Progenitor cell of endocrine pancreas (in vitro differentiated cells): ENCODE measurements around the gene DHX35. TPM values are rescaled to one million over a fixed set of nuclear protein-coding genes. Genes with fewer than 3 reads are reported as not detected.
A peak's percentile ranks its signal among the peaks of the same experiment; 100 is the strongest.

Source experiments
- DNase-seq: peaks from one replicate; pipeline ENCODE4 v3.0.0; 2021; ENCODE audit warnings: low spot score; ENCODE audit not compliant: unreplicated experiment
- H3K27ac Mint-ChIP-seq: 2 replicates; pipeline ENCODE4 v1.8.0; 2021; ENCODE audit warnings: mild to moderate bottlenecking, moderate library complexity, mixed read lengths
- H3K27me3 Mint-ChIP-seq: 2 replicates; pipeline ENCODE4 v1.8.0; 2021; ENCODE audit warnings: mixed read lengths
- H3K36me3 Mint-ChIP-seq: 2 replicates; pipeline ENCODE4 v1.8.0; 2022; ENCODE audit warnings: mixed read lengths; ENCODE audit not compliant: insufficient read depth
- H3K4me1 Mint-ChIP-seq: 2 replicates; pipeline ENCODE4 v1.8.0; 2021; ENCODE audit warnings: low read depth, mixed read lengths
- H3K4me3 Mint-ChIP-seq: 2 replicates; pipeline ENCODE4 v1.8.0; 2021; ENCODE audit warnings: low read depth, mild to moderate bottlenecking, moderate library complexity, mixed read lengths
- H3K9me3 Mint-ChIP-seq: 2 replicates; pipeline ENCODE4 v1.8.0; 2021; ENCODE audit warnings: low read depth, mixed read lengths
- total RNA-seq: library from RNA; stranded (reverse); gene quantifications from 2 replicates; pipeline ENCODE4 v1.2.1, GENCODE V29; 2021
- TF ChIP-seq, protein P1 (sequence below): fragments of 200-600 bp; sonication (generic); IDR thresholded peaks from one replicate; pipeline ENCODE4 v1.5.0; 2021; ENCODE audit warnings: antibody characterized with exemption, mild to moderate bottlenecking; ENCODE audit not compliant: unreplicated experiment

Gene DHX35
- total RNA-seq, 1 donor from 2014 or later, result 14.4 TPM

GRCh38 chr20:38920411-38920810 lies 41.7 kb upstream of the DHX35 start:
- no peak for DNase-seq
- Mint-ChIP-seq H3K36me3 (no peaks in the 10 kb centered on the region), H3K27me3 (peaks cover 9% of the 10 kb centered on the region), H3K9me3 (peaks cover 4% of the 10 kb centered on the region), H3K27ac (no peak overlapping the region), H3K4me3 (no peak overlapping the region), H3K4me1 (peaks cover 2% of the 10 kb centered on the region)
- TF ChIP-seq, protein P1, sequence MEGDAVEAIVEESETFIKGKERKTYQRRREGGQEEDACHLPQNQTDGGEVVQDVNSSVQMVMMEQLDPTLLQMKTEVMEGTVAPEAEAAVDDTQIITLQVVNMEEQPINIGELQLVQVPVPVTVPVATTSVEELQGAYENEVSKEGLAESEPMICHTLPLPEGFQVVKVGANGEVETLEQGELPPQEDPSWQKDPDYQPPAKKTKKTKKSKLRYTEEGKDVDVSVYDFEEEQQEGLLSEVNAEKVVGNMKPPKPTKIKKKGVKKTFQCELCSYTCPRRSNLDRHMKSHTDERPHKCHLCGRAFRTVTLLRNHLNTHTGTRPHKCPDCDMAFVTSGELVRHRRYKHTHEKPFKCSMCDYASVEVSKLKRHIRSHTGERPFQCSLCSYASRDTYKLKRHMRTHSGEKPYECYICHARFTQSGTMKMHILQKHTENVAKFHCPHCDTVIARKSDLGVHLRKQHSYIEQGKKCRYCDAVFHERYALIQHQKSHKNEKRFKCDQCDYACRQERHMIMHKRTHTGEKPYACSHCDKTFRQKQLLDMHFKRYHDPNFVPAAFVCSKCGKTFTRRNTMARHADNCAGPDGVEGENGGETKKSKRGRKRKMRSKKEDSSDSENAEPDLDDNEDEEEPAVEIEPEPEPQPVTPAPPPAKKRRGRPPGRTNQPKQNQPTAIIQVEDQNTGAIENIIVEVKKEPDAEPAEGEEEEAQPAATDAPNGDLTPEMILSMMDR, result no peak

- H3K9me3 Mint-ChIP-seq, result peaks cover 7% of the 10 kb centered on the region
- H3K27me3 Mint-ChIP-seq, result peaks cover 9% of the 10 kb centered on the region
- DNase-seq, result no peak
- H3K27ac Mint-ChIP-seq, result no peak overlapping the region
- TF ChIP-seq, protein P1, result no peak
- H3K36me3 Mint-ChIP-seq, result no peaks in the 10 kb centered on the region
- peaks cover 2% of the 10 kb centered on the region for H3K4me1 Mint-ChIP-seq
- H3K4me3 Mint-ChIP-seq, result no peak overlapping the region
Observed at GRCh38 chr20:38920851-38921250, 41.3 kb upstream of the DHX35 start.

DNA sequence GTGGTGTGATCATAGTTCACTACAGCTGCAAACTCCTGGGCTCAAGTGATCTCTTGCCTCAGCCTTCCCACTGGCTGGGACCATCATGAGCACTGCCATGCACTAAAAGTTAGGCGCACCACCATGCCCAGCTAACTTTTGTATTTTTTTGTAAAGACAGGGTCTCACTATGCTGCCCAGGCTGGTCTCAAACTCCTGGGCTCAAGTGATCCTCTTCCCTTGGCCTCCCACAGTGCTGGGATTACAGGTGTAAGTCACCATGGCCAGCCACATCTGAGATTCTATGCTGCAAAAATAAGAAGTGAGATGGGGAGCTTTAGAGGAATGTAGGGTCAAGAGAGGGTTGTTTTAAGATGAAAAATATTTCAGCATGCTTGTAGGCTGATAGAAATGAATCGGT lies 37.4 kb upstream of the DHX35 start:
- Mint-ChIP-seq H3K36me3 (no peaks in the 10 kb centered on the region), H3K27me3 (peaks cover 6% of the 10 kb centered on the region), H3K4me1 (peaks cover 9% of the 10 kb centered on the region), H3K27ac (peak overlapping the region; percentile 15), H3K4me3 (no peak overlapping the region), H3K9me3 (peaks cover 7% of the 10 kb centered on the region)
- TF ChIP-seq, protein P1, result no peak
- no peak for DNase-seq

DNA sequence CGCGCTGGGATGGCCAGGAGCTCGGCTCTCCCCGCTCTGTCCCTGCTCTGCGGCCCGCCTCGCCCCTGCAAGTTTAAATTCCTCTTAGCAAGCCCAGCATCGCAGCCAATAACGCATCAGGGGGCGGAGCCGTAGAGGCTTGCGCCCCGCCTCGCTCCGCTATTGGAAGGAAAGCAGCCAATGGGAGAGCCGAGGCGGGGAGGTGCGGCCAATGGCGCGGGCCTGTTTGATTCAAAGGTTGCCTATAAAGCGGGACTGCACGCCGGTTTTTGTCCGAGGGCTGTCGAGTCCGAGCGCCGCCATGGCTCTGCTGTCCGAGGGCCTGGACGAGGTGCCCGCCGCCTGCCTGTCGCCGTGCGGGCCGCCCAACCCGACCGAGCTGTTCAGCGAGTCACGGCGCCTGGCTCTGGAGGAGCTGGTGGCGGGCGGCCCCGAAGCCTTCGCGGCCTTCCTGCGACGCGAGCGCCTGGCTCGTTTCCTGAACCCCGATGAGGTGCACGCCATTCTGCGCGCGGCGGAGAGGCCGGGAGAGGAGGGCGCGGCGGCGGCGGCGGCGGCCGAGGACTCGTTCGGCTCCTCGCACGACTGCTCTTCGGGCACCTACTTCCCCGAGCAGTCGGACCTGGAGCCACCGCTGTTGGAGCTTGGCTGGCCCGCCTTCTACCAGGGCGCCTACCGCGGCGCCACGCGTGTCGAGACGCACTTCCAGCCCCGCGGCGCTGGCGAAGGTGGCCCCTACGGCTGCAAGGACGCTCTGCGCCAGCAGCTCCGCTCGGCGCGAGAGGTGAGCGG lies 35.8 kb upstream of the DHX35 start, which contains the start of gene FAM83D:
Gene FAM83D, plus strand, starts transcription at position 276 of the 792 bp plus-strand sequence. Its CDS starts 26 bp downstream, at position 302.
- H3K27ac Mint-ChIP-seq, result peak within 1 kb of the TSS; percentile 63
- TF ChIP-seq, protein P1, result no peak
- peaks cover 3% of the 10 kb centered on the region for H3K27me3 Mint-ChIP-seq
- peak; percentile 91 for DNase-seq
- H3K4me3 Mint-ChIP-seq, result peak within 1 kb of the TSS; percentile 81
- no peaks in the 10 kb centered on the region for H3K36me3 Mint-ChIP-seq
- H3K9me3 Mint-ChIP-seq, result peaks cover 7% of the 10 kb centered on the region
- H3K4me1 Mint-ChIP-seq, result peaks cover 9% of the 10 kb centered on the region

DNA sequence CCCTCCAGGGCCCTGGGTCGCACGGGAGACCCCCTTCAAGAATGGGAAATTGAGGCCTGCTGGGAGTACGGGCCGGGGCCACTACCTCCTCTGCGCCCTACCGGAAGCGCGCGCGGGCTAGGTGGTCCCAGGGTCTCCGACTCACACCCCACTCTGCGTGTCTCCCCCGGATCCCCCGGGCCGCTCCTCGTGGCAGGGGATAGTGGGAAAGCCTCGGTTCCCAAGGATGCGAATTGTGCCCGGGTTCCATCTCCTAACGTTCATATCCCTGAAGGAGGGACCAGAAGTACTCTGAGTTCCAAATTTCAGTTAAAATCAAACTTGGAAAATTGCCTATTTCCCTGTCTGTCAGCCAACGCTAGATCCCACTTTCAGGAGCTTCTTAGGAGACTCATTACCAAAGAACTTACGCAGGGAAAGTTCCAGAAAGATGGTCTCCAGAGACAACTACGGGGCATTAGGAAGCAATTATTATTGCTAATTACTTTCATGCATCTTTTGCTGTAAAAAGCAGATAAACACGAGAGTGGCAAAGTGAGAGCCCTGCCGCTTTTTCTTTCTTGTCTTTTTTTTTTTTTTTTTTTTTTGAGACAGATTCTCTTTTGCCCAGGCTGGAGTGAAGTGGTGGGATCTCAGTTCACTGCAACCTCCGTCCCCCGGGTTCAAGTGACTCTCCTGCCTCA lies 35.1 kb upstream of the DHX35 start:
- Mint-ChIP-seq H3K27ac (peak overlapping the region; percentile 62), H3K27me3 (peaks cover 3% of the 10 kb centered on the region), H3K36me3 (no peaks in the 10 kb centered on the region), H3K4me3 (peak overlapping the region; percentile 81), H3K9me3 (peaks cover 7% of the 10 kb centered on the region), H3K4me1 (peaks cover 8% of the 10 kb centered on the region)
- TF ChIP-seq, protein P1, result no peak
- DNase-seq, result no peak
